ENCODE measurements around the gene ABI3BP.

ABI3BP gene

DNA sequence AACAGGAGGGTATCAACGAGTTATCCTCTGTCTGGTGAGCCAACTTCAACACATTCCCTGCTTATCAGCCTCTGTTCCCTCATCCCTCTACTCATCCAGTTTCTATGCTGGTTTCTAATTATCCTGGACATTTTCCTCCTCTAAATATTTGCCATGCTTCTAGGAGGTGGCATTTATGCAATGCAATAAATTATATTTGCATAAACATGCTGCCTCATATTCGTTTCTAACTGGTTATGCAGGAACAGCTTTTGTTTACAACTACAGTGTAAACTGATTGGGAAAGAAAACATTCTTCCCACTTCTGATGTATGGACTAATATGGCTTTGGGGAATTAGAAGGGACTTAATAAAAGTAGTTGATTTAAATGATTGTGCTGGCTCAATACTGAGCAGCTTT, 161.6 kb downstream of the ABI3BP start:
- no peaks in the 10 kb centered on the region for H3K36me3 ChIP-seq (ENCODE audit: low read length)
- no peak overlapping the region for H3K27ac ChIP-seq (ENCODE audit: low read depth, low read length)
- no peak overlapping the region for H3K9ac ChIP-seq (ENCODE audit: low read length)
- no peaks in the 10 kb centered on the region for H3K9me2 ChIP-seq (replicated peaks; ENCODE audit: insufficient read depth, low read length)
- H3K4me2 ChIP-seq (ENCODE audit: low read depth, low read length, poor library complexity, severe bottlenecking), result no peak overlapping the region
- no peaks in the 10 kb centered on the region for H4K20me1 ChIP-seq (ENCODE audit: low read depth, low read length)
- TF ChIP-seq EZH2phosphoT487 (conservative IDR thresholded peaks at IDR 0.05; ENCODE audit: low read length), result no peak
- TF ChIP-seq, protein P1, sequence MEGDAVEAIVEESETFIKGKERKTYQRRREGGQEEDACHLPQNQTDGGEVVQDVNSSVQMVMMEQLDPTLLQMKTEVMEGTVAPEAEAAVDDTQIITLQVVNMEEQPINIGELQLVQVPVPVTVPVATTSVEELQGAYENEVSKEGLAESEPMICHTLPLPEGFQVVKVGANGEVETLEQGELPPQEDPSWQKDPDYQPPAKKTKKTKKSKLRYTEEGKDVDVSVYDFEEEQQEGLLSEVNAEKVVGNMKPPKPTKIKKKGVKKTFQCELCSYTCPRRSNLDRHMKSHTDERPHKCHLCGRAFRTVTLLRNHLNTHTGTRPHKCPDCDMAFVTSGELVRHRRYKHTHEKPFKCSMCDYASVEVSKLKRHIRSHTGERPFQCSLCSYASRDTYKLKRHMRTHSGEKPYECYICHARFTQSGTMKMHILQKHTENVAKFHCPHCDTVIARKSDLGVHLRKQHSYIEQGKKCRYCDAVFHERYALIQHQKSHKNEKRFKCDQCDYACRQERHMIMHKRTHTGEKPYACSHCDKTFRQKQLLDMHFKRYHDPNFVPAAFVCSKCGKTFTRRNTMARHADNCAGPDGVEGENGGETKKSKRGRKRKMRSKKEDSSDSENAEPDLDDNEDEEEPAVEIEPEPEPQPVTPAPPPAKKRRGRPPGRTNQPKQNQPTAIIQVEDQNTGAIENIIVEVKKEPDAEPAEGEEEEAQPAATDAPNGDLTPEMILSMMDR (IDR thresholded peaks at IDR 0.05; ENCODE audit: insufficient read depth, low read length, poor library complexity, severe bottlenecking), result no peak
- H3K79me2 ChIP-seq (ENCODE audit: insufficient read depth, low read length), result no peaks in the 10 kb centered on the region
- H3F3A ChIP-seq (ENCODE audit: insufficient read depth), result no peaks in the 10 kb centered on the region
- no peak overlapping the region for H3K4me3 ChIP-seq (ENCODE audit: insufficient read depth, low read length, poor library complexity, severe bottlenecking)
- no peaks in the 10 kb centered on the region for H3K27me3 ChIP-seq (ENCODE audit: low read length)
- no peaks in the 10 kb centered on the region for H3K9me3 ChIP-seq (ENCODE audit: insufficient read depth, low read length)
- no peak overlapping the region for H2AFZ ChIP-seq (ENCODE audit: low read depth, low read length, severe bottlenecking)

DNA sequence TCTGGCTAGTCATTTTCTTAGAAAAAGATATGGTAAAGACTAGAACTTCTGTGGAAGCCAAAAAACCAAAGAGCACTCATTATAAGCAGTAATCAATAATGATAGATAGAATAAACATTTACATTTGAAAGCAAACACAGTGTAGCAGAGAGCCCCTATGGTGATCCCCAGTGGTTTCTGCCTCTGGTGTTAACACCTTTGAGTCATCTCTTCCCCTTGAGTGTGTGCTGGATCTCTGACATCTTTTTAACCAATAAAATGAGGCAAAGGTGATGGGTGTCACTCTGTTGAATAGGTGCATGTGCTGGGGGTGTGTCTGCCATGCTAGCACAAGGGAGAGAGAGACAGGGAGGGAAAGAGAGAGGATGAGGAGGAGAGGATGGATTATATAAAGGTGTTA, 162.3 kb downstream of the ABI3BP start:
- Histone ChIP-seq H3K9me3 (ENCODE audit: insufficient read depth, low read length) (no peaks in the 10 kb centered on the region), H3K4me2 (ENCODE audit: low read depth, low read length, poor library complexity, severe bottlenecking) (no peak overlapping the region), H4K20me1 (ENCODE audit: low read depth, low read length) (no peaks in the 10 kb centered on the region), H3K9me2 (replicated peaks; ENCODE audit: insufficient read depth, low read length) (no peaks in the 10 kb centered on the region), H3K4me3 (ENCODE audit: insufficient read depth, low read length, poor library complexity, severe bottlenecking) (no peak overlapping the region), H3K27me3 (ENCODE audit: low read length) (no peaks in the 10 kb centered on the region), H3K79me2 (ENCODE audit: insufficient read depth, low read length) (no peaks in the 10 kb centered on the region), H3K27ac (ENCODE audit: low read depth, low read length) (no peak overlapping the region), H3K36me3 (ENCODE audit: low read length) (no peaks in the 10 kb centered on the region), H3F3A (ENCODE audit: insufficient read depth) (no peaks in the 10 kb centered on the region), H3K9ac (ENCODE audit: low read length) (no peak overlapping the region), H2AFZ (ENCODE audit: low read depth, low read length, severe bottlenecking) (no peak overlapping the region)
- TF ChIP-seq EZH2phosphoT487 (conservative IDR thresholded peaks at IDR 0.05; ENCODE audit: low read length), result no peak
- TF ChIP-seq, protein P1 (IDR thresholded peaks at IDR 0.05; ENCODE audit: insufficient read depth, low read length, poor library complexity, severe bottlenecking), result no peak

- H2AFZ ChIP-seq (ENCODE audit: low read depth, low read length, severe bottlenecking), result no peak overlapping the region
These were observed 167.6 kb downstream of the ABI3BP start for GRCh38 chr3:100825574-100825973.

More at GRCh38 chr3:100825574-100825973, 167.6 kb downstream of the ABI3BP start:
- Histone ChIP-seq H3K9me3 (ENCODE audit: insufficient read depth, low read length) (no peaks in the 10 kb centered on the region), H3K27me3 (ENCODE audit: low read length) (no peaks in the 10 kb centered on the region), H3K9me2 (replicated peaks; ENCODE audit: insufficient read depth, low read length) (no peaks in the 10 kb centered on the region), H4K20me1 (ENCODE audit: low read depth, low read length) (no peaks in the 10 kb centered on the region), H3K4me2 (ENCODE audit: low read depth, low read length, poor library complexity, severe bottlenecking) (no peak overlapping the region), H3K27ac (ENCODE audit: low read depth, low read length) (no peak overlapping the region), H3K4me3 (ENCODE audit: insufficient read depth, low read length, poor library complexity, severe bottlenecking) (no peak overlapping the region), H3F3A (ENCODE audit: insufficient read depth) (no peaks in the 10 kb centered on the region), H3K36me3 (ENCODE audit: low read length) (no peaks in the 10 kb centered on the region), H3K9ac (ENCODE audit: low read length) (no peak overlapping the region), H3K79me2 (ENCODE audit: insufficient read depth, low read length) (no peaks in the 10 kb centered on the region)
- no peak for TF ChIP-seq EZH2phosphoT487 (conservative IDR thresholded peaks at IDR 0.05; ENCODE audit: low read length)
- TF ChIP-seq, protein P1 (IDR thresholded peaks at IDR 0.05; ENCODE audit: insufficient read depth, low read length, poor library complexity, severe bottlenecking), result no peak

Data from SU-DHL-6 (cell line).